GM18517 (cell line): ENCODE data around the gene CRISPLD2.

Experiments used
- ATAC-seq: cut with Tn5 transposase; IDR thresholded peaks from one replicate; pipeline ENCODE4 v1.9.1; 2021; ENCODE audit warnings: mild to moderate bottlenecking, moderate library complexity; ENCODE audit not compliant: unreplicated experiment

Gene CRISPLD2

GRCh38 chr16:84879569-84880487, 60.0 kb downstream of the CRISPLD2 start:
- ATAC-seq = no peak

GRCh38 chr16:84881702-84882521, 62.1 kb downstream of the CRISPLD2 start:
- ATAC-seq = no peak

GRCh38 chr16:84883301-84883700, 63.5 kb downstream of the CRISPLD2 start:
- ATAC-seq = no peak

GRCh38 chr16:84884246-84884595, 64.4 kb downstream of the CRISPLD2 start:
- ATAC-seq = no peak

GRCh38 chr16:84884596-84885341, 65.0 kb downstream of the CRISPLD2 start:
- no peak for ATAC-seq

- ATAC-seq = no peak
These were observed 65.6 kb downstream of the CRISPLD2 start for GRCh38 chr16:84885342-84885910.

GRCh38 chr16:84886497-84887090, 66.8 kb downstream of the CRISPLD2 start:
- ATAC-seq = no peak

GRCh38 chr16:84887207-84887606, 67.4 kb downstream of the CRISPLD2 start:
- no peak for ATAC-seq

- ATAC-seq = no peak
These were observed 68.7 kb downstream of the CRISPLD2 start for GRCh38 chr16:84888450-84888849.

GRCh38 chr16:84889066-84889465, 69.3 kb downstream of the CRISPLD2 start:
- ATAC-seq = no peak

- ATAC-seq = no peak
These were observed 70.6 kb downstream of the CRISPLD2 start for GRCh38 chr16:84890427-84890826.

GRCh38 chr16:84891149-84891795, 71.5 kb downstream of the CRISPLD2 start:
- ATAC-seq = no peak

GRCh38 chr16:84892097-84892496, 72.3 kb downstream of the CRISPLD2 start:
- no peak for ATAC-seq

- ATAC-seq = no peak
These were observed 73.7 kb downstream of the CRISPLD2 start for GRCh38 chr16:84893467-84893848.

GRCh38 chr16:84893849-84894599, 74.2 kb downstream of the CRISPLD2 start:
- ATAC-seq = peak; percentile 59

GRCh38 chr16:84895016-84895415, 75.2 kb downstream of the CRISPLD2 start:
- no peak for ATAC-seq

- ATAC-seq = no peak
These were observed 77.1 kb downstream of the CRISPLD2 start for GRCh38 chr16:84896847-84897246.

GRCh38 chr16:84897911-84898377, 78.2 kb downstream of the CRISPLD2 start:
- ATAC-seq = no peak

- ATAC-seq = no peak
These were observed 78.7 kb downstream of the CRISPLD2 start for GRCh38 chr16:84898447-84898846.
